ENCODE results near the gene CAMSAP1. TPM values are rescaled to one million over a fixed set of nuclear protein-coding genes. Genes with fewer than 3 reads are reported as not detected.
"Not testable (repeated sequence)": the region's sequence is repeated elsewhere in the genome, so short reads cannot be mapped to it uniquely, and the experiment has no call there.

Gene CAMSAP1
- total RNA-seq, 1 donor from 2014 or later, result 62.4 TPM

DNA sequence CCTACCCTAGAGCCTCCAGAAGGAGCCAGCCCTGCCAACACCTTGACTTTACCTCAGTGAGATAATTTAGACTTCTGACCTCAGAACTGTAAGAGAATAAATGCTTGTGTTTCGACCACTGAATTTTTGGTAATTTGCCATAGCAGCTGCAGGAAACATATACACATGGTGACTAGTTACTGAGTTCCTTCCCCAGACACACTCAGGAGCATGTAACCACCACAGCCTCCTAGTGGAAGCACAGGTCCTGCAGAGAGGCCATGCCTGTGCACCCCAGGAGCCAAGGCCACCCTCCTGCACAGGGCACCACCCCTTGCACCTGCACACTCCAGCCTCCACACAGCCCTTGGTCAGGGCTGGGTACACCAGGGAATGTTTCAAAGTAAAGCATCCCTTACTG lies 7.6 kb upstream of the CAMSAP1 start:
- Mint-ChIP-seq H3K9me3 (peaks cover 63% of the 10 kb centered on the region), H3K27me3 (ENCODE audit: low read depth) (no peaks in the 10 kb centered on the region), H3K36me3 (peaks cover 74% of the 10 kb centered on the region), H3K27ac (no peak overlapping the region), H3K4me1 (peaks cover 3% of the 10 kb centered on the region), H3K4me3 (no peak overlapping the region)
- no peak for DNase-seq (ENCODE audit: low spot score in 2 of 2, unreplicated experiment in 2 of 2)
- TF ChIP-seq, protein P1, sequence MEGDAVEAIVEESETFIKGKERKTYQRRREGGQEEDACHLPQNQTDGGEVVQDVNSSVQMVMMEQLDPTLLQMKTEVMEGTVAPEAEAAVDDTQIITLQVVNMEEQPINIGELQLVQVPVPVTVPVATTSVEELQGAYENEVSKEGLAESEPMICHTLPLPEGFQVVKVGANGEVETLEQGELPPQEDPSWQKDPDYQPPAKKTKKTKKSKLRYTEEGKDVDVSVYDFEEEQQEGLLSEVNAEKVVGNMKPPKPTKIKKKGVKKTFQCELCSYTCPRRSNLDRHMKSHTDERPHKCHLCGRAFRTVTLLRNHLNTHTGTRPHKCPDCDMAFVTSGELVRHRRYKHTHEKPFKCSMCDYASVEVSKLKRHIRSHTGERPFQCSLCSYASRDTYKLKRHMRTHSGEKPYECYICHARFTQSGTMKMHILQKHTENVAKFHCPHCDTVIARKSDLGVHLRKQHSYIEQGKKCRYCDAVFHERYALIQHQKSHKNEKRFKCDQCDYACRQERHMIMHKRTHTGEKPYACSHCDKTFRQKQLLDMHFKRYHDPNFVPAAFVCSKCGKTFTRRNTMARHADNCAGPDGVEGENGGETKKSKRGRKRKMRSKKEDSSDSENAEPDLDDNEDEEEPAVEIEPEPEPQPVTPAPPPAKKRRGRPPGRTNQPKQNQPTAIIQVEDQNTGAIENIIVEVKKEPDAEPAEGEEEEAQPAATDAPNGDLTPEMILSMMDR (IDR thresholded peaks at IDR 0.05; ENCODE audit: unreplicated experiment), result no peak

DNA sequence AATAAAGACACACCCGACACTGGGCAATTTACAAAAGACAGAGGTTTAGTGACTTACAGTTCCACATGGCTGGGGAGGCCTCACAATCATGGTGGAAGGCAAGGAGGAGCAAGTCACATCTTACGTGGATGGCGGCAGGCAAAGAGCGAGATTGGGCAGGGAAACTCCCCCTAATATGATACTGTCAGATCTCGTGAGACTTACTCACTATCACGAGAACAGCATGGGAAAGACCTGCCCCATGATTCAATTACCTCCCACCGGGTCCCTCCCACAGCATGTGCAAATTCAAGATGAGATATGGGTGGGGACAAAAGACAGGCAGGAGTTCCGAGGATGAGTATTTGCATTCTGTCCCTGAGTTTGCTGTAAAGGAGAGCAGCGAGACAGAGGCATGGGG lies 3.9 kb upstream of the CAMSAP1 start:
- peaks cover 57% of the 10 kb centered on the region for H3K36me3 Mint-ChIP-seq
- not testable (repeated sequence) for H3K27ac Mint-ChIP-seq; H3K27me3 Mint-ChIP-seq (ENCODE audit: low read depth); DNase-seq (ENCODE audit: low spot score in 2 of 2, unreplicated experiment in 2 of 2); H3K4me3 Mint-ChIP-seq
- peaks cover 41% of the 10 kb centered on the region for H3K9me3 Mint-ChIP-seq
- H3K4me1 Mint-ChIP-seq, result peaks cover 17% of the 10 kb centered on the region

DNA sequence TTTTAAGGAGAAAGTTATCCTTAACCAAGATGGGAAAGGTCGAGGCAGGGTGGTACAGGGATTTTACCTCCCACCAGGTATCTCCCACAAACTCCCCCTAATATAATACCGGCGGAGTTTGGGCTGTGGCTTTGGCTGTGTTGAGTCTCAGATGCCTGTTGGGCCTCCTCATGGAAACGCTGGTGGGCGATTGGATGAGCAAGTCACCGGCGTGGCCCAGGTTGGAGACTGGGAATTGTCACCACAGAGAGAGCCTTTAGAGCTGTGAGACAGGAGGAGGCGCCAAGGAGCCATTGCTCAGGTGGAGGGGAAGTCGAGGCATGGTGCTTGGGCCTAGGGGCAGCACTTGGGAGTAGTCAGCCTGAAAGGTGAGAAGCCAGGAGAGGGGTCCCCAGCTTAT lies 3.4 kb upstream of the CAMSAP1 start:
- no peak overlapping the region for H3K27ac Mint-ChIP-seq
- no peak overlapping the region for H3K4me3 Mint-ChIP-seq
- peaks cover 22% of the 10 kb centered on the region for H3K4me1 Mint-ChIP-seq
- no peaks in the 10 kb centered on the region for H3K27me3 Mint-ChIP-seq (ENCODE audit: low read depth)
- TF ChIP-seq, protein P1 (IDR thresholded peaks at IDR 0.05; ENCODE audit: unreplicated experiment), result no peak
- peaks cover 52% of the 10 kb centered on the region for H3K36me3 Mint-ChIP-seq
- H3K9me3 Mint-ChIP-seq, result peaks cover 37% of the 10 kb centered on the region
- no peak for DNase-seq (ENCODE audit: low spot score in 2 of 2, unreplicated experiment in 2 of 2)

DNA sequence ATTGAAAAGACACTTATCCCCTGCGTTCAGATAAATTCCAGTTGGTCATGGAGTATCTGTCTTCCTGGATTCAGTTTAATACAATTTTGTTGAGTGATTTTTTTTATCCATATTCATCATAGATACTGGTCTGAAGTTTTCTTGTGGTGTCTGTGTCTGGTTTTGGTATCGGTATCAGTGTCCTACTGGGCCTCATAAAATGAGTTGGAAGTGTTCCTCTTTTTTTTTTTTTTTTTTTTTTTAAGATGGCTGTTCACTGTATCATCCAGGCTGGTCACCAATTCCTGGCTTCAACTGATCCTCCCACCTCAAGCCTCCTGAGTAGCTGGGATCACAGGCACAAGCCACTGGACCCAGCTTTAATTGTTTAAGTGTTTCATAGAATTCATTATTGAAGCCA lies 2.9 kb upstream of the CAMSAP1 start:
- H3K4me1 Mint-ChIP-seq, result peaks cover 27% of the 10 kb centered on the region
- H3K27ac Mint-ChIP-seq, result no peak overlapping the region
- H3K9me3 Mint-ChIP-seq, result peaks cover 32% of the 10 kb centered on the region
- peak overlapping the region; percentile 38 for H3K4me3 Mint-ChIP-seq
- no peak for DNase-seq (ENCODE audit: low spot score in 2 of 2, unreplicated experiment in 2 of 2)
- H3K27me3 Mint-ChIP-seq (ENCODE audit: low read depth), result no peaks in the 10 kb centered on the region
- TF ChIP-seq, protein P1 (IDR thresholded peaks at IDR 0.05; ENCODE audit: unreplicated experiment), result no peak
- H3K36me3 Mint-ChIP-seq, result peaks cover 46% of the 10 kb centered on the region

DNA sequence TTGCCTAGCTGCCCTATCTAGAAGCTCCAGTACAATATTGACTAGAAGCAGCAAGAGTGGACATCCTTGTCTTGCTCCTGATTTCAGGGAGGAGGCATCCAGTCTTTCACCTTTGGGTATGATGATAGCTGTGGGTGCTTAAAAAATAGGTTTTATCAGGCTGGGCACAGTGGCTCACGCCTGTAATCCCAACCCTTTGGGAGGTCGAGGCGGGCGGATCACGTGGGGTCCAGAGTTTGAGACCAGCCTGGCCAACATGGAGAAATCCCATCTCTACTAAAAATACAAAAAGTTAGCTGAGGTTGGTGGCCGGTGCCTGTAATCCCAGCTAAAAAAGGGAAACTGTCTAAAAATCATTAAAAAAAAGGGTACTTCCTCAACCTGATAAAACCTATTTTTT lies 2.0 kb upstream of the CAMSAP1 start:
- no peak overlapping the region for H3K27ac Mint-ChIP-seq
- H3K4me3 Mint-ChIP-seq, result peak overlapping the region; percentile 72
- no peaks in the 10 kb centered on the region for H3K27me3 Mint-ChIP-seq (ENCODE audit: low read depth)
- no peak for DNase-seq (ENCODE audit: low spot score in 2 of 2, unreplicated experiment in 2 of 2)
- TF ChIP-seq, protein P1 (IDR thresholded peaks at IDR 0.05; ENCODE audit: unreplicated experiment), result no peak
- peaks cover 34% of the 10 kb centered on the region for H3K4me1 Mint-ChIP-seq
- H3K36me3 Mint-ChIP-seq, result peaks cover 38% of the 10 kb centered on the region
- H3K9me3 Mint-ChIP-seq, result peaks cover 24% of the 10 kb centered on the region

DNA sequence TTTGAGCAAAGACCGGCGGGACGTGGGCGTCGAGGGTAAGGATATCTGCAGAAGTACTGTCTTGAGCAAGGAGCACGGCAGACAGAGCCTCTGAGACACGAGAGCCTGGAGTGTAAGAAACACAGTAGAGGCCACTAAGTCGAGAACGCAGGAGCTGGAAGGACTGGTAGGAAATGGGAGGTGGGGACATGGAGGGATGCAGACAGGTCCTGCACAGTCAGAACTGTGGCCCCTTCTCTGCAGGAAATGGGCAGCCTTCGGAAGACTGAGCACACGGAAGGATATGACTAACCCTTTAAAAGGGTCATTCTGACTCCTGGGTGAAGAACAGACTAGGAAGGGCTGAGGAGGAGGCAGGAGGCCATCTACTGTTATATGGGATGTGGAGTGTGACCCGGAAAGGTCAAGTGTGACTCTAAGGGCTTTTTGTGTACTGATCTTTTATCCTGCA lies 1.4 kb upstream of the CAMSAP1 start:
- peaks cover 22% of the 10 kb centered on the region for H3K9me3 Mint-ChIP-seq
- DNase-seq (ENCODE audit: low spot score in 2 of 2, unreplicated experiment in 2 of 2), result no peak
- TF ChIP-seq, protein P1 (IDR thresholded peaks at IDR 0.05; ENCODE audit: unreplicated experiment), result no peak
- H3K4me3 Mint-ChIP-seq, result peak overlapping the region; percentile 72
- H3K36me3 Mint-ChIP-seq, result peaks cover 34% of the 10 kb centered on the region
- peaks cover 36% of the 10 kb centered on the region for H3K4me1 Mint-ChIP-seq
- peak overlapping the region; percentile 44 for H3K27ac Mint-ChIP-seq
- H3K27me3 Mint-ChIP-seq (ENCODE audit: low read depth), result no peaks in the 10 kb centered on the region
